GM23338 (cell line): ENCODE results near the gene STK17A.

Source experiments
- CREB1 ChIP-seq: fragments of 250-450 bp; sonication (Bioruptor Pico); IDR thresholded peaks from 2 replicates; pipeline ENCODE4 v1.5.0; 2020; ENCODE audit warnings: low read depth, mild to moderate bottlenecking, moderate library complexity
- CTCF ChIP-seq, 2 experiments: fragments of 200-600 bp in 1 of 2; sonication (generic) in 1 of 2; conservative IDR thresholded peaks; 2 replicates each; pipeline versions ENCODE4 v1.5.1 to v1.6.1; 2016 to 2017; ENCODE audit warnings: antibody characterized with exemption in 2 of 2, low read depth in 2 of 2, mild to moderate bottlenecking in 2 of 2, moderate library complexity in 1 of 2
- EZH2 ChIP-seq: fragments of 200-600 bp; sonication (generic); IDR thresholded peaks from one replicate; pipeline ENCODE4 v1.8.0; 2017; ENCODE audit warnings: antibody characterized with exemption, mild to moderate bottlenecking, low read depth; ENCODE audit not compliant: unreplicated experiment
- EZH2phosphoT487 ChIP-seq: fragments of 200-600 bp; sonication (generic); IDR thresholded peaks from one replicate; pipeline ENCODE4 v1.8.1; 2018; ENCODE audit warnings: antibody characterized with exemption; ENCODE audit not compliant: unreplicated experiment
- JUNB ChIP-seq: IDR thresholded peaks from one replicate; pipeline ENCODE4 v1.6.1; 2016; ENCODE audit warnings: antibody characterized with exemption; ENCODE audit not compliant: unreplicated experiment
- POLR2AphosphoS5 ChIP-seq: IDR thresholded peaks from 2 replicates; pipeline ENCODE4 v1.6.1; 2016; ENCODE audit warnings: antibody characterized with exemption, low read depth
- REST ChIP-seq: IDR thresholded peaks from one replicate; pipeline ENCODE4 v1.6.1; 2018; ENCODE audit warnings: antibody characterized with exemption; ENCODE audit not compliant: unreplicated experiment
- STAT1 ChIP-seq: IDR thresholded peaks from one replicate; pipeline ENCODE4 v1.6.1; 2016; ENCODE audit warnings: antibody characterized with exemption; ENCODE audit not compliant: unreplicated experiment
- ZNF114 ChIP-seq: fragments of 250-450 bp; sonication (Bioruptor Pico); IDR thresholded peaks from 2 replicates; pipeline ENCODE4 v1.5.0; 2020; ENCODE audit warnings: mild to moderate bottlenecking, moderate library complexity
- ZNF331 ChIP-seq: fragments of 250-450 bp; sonication (Bioruptor Pico); IDR thresholded peaks from 2 replicates; pipeline ENCODE4 v1.5.0; 2020; ENCODE audit warnings: low read depth, mild to moderate bottlenecking, moderate library complexity
- ZNF462 ChIP-seq: fragments of 250-450 bp; sonication (Bioruptor Pico); IDR thresholded peaks from 2 replicates; pipeline ENCODE4 v1.5.0; 2020; ENCODE audit warnings: mild to moderate bottlenecking, moderate library complexity

GRCh38 chr7:43575506-43575905 is 7.4 kb upstream of the STK17A start:
- TF ChIP-seq CTCF (conservative IDR thresholded peaks at IDR 0.05; ENCODE audit: low read depth in 2 of 2) (no peak), JUNB (no peak), POLR2AphosphoS5 (no peak), STAT1 (no peak), CREB1 (no peak), EZH2 (no peak), EZH2phosphoT487 (no peak), ZNF331 (CRISPR knock-in tag) (no peak), REST (no peak), ZNF114 (CRISPR knock-in tag) (no peak), ZNF462 (CRISPR knock-in tag) (no peak)
